Fibroblast of pulmonary artery (primary cell): ENCODE measurements around the gene CSK.
"Not testable (repeated sequence)": the region's sequence is repeated elsewhere in the genome, so short reads cannot be mapped to it uniquely, and the experiment has no call there.

Experiments
- DNase-seq: peaks from one replicate; pipeline ENCODE4 v3.0.0-alpha.2; 2010; ENCODE audit warnings: low read depth
- H3K4me3 ChIP-seq: replicated peaks from 2 replicates; pipeline ENCODE4 v1.5.1; 2011; ENCODE audit warnings: low read depth, mild to moderate bottlenecking, control low read depth, low read length, moderate library complexity
- TF ChIP-seq, protein P1 (sequence below): IDR thresholded peaks from 2 replicates; pipeline ENCODE4 v1.5.1; 2011; ENCODE audit warnings: mild to moderate bottlenecking, control low read depth, low read length, inconsistent platforms; ENCODE audit errors: missing control alignments

CSK gene

DNA sequence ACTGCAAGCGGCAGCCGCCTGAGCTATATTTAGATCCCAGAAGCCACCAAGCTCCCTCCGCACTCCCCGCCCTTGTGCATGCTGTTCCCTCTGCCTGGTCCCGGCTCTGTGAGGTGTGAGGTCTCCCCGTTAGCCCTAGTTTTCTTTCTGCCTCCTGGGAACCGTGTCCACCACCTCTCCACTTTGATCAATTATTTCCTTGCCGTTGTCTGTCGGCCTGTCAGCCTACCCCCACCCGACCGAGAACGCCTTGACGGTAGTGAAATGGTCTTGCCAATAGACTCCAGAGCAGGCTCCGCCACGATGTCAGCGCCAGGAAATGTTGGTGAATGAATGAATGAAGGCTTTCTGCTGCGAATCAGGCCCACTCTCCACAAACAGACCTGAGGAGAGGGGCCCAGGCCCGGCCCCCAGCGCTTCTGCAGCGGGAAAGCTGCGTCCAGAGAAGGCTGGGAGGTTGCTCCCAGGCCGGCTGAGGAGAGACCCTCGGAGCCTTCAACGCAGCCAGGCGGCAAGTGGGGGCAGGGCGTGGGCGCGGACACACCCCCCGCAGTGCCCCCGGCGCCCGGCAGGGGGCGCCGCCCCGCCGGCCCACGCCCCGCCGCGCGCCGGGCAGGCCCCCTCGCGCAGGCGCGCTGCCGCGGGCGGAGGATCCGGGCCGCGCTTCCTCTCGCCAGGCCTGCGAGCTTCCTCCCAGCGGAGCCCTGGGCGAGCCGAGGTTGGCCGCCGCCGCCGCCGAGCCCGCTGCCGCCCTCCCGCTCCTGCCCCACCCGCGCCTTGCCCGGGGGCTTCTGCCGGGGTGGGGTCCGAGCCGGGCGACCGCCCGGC is at the start of gene CSK:
Gene CSK, plus strand, starts transcription at position 650 of the 828 bp plus-strand sequence. CDS start 16,218 bp downstream, outside the sequence.
- peak within 1 kb of the TSS; percentile 79 for H3K4me3 ChIP-seq
- DNase-seq, result peak; percentile 66
- TF ChIP-seq, protein P1, sequence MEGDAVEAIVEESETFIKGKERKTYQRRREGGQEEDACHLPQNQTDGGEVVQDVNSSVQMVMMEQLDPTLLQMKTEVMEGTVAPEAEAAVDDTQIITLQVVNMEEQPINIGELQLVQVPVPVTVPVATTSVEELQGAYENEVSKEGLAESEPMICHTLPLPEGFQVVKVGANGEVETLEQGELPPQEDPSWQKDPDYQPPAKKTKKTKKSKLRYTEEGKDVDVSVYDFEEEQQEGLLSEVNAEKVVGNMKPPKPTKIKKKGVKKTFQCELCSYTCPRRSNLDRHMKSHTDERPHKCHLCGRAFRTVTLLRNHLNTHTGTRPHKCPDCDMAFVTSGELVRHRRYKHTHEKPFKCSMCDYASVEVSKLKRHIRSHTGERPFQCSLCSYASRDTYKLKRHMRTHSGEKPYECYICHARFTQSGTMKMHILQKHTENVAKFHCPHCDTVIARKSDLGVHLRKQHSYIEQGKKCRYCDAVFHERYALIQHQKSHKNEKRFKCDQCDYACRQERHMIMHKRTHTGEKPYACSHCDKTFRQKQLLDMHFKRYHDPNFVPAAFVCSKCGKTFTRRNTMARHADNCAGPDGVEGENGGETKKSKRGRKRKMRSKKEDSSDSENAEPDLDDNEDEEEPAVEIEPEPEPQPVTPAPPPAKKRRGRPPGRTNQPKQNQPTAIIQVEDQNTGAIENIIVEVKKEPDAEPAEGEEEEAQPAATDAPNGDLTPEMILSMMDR, result peak; percentile 21

DNA sequence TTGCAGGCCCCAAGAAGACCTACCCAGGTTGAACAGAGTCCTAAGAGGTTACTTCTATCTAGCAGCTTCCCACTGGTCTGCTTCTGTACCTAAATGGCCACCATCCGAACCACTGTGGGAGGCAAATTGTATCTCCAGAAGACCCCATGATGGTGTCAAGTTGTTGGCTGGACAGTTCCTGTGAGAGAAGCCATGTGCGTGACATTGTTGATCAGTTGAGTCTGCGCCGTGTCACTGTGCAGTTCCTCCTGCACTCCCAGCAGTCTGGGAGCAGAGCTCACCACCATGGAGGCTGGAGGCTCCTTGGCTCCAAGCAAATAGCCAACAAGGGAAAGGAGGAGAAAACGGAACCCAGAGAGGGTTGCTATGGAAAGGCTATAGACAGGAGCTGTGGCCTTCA is 49.0 kb upstream of the CSK start:
- no peak overlapping the region for H3K4me3 ChIP-seq
- TF ChIP-seq, protein P1, result no peak
- DNase-seq, result no peak

DNA sequence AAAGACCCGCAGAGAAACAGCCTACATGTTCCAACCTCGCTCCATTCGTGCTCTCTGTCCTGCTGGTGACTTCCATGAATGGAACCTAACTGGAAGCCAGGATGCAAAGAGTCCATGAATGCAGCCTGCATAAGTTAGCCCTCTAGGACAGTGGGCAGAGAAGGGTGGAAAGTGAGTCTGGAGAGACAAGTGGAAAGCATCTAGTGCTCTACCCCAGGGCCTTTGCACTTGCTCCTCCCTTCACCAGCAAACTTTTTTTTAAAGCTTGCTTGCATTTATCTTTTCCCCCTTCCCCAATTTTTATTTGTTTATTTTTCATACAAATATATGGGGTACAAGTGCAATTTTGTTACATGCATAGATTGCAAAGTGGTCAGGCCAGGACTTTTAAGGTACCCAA is 48.6 kb upstream of the CSK start:
- TF ChIP-seq, protein P1, result no peak
- DNase-seq, result no peak
- no peak overlapping the region for H3K4me3 ChIP-seq

DNA sequence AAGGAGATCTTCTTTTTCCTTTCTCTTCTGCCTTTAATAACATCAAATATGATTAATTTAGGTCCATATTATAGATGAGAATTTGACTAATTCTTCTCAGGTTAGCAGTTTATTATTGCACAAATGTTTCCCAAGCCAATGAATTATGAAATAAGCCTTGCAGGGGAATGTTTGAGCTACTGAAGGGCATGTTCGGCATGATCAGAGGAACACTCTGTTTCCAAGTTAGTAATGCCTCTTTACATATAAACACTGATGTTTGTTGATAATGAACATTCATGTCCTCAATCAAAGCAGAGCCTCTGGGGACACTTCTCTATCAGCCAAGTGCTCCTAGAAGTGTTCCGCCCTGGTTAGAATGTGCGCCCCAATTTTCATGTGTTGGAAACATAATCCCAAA is 46.6 kb upstream of the CSK start:
- TF ChIP-seq, protein P1, result no peak
- DNase-seq, result no peak
- H3K4me3 ChIP-seq, result no peak overlapping the region

DNA sequence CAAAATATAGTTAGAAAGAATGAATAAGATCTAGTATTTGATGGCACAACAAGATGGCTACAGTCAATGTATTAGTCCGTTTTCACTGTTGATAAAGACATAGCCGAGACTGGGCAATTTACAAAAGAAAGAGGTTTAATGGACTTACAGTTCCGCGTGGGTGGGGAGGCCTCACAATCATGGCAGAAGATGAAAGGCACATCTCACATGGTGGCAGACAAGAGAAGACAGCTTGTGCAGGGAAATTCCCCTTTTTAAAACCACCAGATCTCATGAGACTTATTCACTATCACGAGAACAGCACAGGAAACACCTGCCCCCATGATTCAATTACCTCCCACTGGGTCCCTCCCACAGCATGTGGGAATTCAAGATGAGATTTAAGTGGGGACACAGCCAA is 43.6 kb upstream of the CSK start:
- not testable (repeated sequence) for DNase-seq

DNA sequence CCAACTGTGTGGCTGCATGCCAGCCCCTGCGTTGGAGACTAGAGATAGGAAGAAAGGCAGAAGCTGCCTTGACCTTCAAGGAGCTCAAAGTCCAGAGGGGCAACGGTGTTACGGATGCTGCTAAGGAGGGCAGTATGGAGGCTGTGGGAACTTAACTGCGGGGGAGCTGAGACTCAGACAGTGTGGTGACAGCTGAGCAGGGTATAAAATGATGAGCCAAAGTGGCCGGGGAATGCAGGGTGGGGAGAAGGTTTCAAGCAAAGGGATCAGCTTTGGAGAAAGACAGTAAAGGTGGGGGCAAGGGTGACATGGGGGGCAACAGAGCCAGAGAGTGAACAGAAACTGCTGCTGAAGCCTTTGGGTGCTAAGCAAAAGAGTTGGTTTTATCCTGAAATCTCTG is 39.5 kb upstream of the CSK start:
- H3K4me3 ChIP-seq, result no peak overlapping the region
- DNase-seq, result no peak
- TF ChIP-seq, protein P1, result no peak

More for the DNA sequence above, 43.6 kb upstream of the CSK start:
- H3K4me3 ChIP-seq, result not testable (repeated sequence)

DNA sequence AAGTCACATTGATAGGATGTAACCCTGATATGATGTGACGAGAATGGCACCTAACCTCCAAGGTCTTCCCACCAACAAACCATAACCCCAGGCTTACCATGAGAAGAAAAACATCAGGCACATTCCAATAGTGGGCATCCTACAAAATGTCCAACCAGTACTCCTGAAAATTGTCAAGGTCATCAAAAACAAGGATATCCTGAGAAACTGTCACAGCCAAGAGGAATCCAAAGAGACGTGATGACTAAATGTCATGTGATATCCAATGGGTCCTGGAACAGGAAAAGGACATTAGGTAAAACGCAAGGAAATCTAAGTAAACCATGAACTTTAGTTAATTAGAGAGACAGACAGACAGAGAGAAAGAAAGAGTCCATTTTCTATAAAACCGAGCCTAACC is 35.5 kb upstream of the CSK start:
- no peak overlapping the region for H3K4me3 ChIP-seq
- DNase-seq, result no peak
- TF ChIP-seq, protein P1, result no peak
